Fibroblast of skin of abdomen (primary cell): Measurements from ENCODE around the gene MAP2K5. TPM values are rescaled to one million over a fixed set of nuclear protein-coding genes. Genes with fewer than 3 reads are reported as not detected.

Experiments used
- DNase-seq: peaks from one replicate; pipeline ENCODE4 v3.0.0-alpha.2; 2013
- polyA plus RNA-seq, 2 experiments: library from polyadenylated mRNA; unstranded; fragments of 120-200 nt; gene quantifications; one replicate each; pipeline ENCODE4 v1.2.1, GENCODE V29; 2013; ENCODE audit not compliant: insufficient read length in 2 of 2

Gene MAP2K5
- polyA plus RNA-seq (2013, experiment 1 of 2; ENCODE audit: insufficient read length): 20.9 TPM
- 21.0 TPM for polyA plus RNA-seq (2013, experiment 2 of 2; ENCODE audit: insufficient read length)

DNA sequence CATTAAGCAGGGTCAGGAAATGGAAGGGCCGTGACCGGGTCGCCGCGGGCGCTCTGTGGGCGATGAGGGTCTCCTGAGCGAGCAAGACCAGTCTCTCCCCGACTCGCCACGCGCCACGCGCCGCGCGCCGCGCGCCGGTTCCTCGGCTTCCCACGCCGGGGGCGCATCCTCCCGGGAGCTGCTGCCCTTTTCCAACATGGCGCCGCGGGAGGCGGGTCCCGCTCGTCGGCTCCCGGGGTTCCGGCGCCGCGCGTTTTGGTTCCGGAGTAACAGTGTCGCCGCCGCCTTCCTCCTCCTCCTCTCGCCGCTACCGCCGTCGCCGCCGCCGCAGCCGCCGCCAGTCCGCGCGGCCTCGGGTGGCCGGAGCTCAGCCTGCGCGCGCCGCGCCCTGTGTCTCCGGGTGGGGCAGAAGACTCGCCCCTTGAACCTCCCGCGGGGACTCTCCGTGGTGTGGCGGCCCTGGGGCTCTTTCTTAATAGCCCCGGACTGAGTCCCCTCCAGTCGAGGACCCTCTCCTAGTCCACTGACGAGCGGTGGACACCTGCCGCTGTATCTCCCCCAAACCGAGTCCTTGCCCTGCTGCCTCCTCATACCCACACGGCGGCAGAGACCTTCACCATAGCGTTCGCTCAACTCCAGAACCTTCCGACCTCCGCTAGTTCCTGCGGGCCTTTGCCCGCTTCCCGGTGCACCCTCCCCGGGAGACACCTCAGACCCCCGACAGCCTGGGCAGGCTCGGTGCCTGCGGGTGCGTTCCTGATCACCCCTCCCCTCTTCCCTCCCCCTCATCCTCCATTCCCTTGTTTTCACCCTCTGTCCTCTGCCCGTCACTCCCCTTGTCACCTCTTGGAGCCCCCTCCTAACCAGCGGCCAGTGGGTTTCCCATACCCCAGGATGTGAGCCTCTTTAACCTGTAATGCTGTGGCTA, at the start of gene MAP2K5:
MAP2K5 (plus strand) TSS at position 284 of the 928 bp plus-strand sequence; CDS start at position 917, 633 bp downstream.
- peak; percentile 73 for DNase-seq

- no peak for DNase-seq
These were observed 46.9 kb upstream of the MAP2K5 start for GRCh38 chr15:67495585-67495984.

DNA sequence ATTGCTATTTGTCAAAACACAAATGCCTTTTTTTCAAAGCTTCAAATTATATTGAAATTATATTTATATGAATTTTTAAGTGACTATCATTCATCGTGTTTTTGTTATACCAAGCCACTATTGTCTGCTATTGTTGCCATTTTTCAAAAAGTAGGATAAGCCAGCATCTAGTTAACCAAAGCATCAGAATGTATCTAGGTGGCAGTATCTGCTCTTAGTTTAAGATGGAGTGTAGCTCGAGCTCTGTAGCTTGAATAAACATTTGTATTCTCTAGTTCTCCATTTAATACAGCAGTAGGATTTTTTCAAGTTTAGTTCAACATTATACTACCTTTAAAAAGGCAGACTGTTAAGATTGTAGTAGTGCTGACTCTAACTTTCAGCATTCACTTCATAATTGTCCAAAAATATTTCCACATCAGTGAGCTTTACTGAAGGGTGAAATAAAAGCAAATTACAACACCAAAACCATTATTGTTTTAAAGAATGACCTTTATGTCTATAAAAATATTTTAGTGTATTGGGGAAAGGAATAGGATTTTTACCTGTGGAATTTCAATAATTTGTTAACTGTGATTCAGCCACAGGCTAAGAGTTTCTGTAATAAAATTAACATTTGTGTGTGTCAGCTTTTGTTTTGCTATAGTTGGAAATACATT, 41.2 kb upstream of the MAP2K5 start:
- peak; percentile 34 for DNase-seq

DNA sequence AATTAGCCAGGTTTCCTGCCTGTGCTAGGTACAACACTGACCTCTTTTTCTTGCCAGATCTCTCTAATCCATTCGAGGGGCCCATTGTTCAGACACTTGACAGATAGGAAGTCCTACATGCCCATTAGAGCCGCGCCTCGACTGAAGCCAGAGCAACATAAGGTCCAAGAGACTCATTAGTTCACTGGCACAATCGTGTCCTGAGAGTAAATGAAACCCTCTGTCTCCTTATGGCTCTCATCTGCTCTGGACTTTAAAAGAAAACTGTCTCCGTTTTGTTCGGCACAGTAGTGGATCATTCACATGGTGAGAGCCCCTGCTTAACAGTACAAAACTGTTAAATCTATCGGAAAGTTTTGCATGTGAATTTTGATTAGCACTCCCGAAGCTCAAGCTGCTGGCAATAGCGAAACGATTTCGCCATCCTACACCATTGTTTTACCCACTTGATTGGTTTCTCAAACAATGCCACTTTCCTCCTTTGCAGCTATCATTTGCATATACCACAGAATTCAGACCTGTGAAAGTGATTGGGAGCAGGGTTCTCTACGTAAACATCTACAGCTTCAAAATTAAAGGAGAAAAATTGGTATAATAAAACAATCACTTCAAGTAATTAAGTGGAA, 40.6 kb upstream of the MAP2K5 start:
- DNase-seq: no peak

- DNase-seq: peak; percentile 3
These were observed 38.4 kb upstream of the MAP2K5 start for GRCh38 chr15:67504056-67504455.

DNA sequence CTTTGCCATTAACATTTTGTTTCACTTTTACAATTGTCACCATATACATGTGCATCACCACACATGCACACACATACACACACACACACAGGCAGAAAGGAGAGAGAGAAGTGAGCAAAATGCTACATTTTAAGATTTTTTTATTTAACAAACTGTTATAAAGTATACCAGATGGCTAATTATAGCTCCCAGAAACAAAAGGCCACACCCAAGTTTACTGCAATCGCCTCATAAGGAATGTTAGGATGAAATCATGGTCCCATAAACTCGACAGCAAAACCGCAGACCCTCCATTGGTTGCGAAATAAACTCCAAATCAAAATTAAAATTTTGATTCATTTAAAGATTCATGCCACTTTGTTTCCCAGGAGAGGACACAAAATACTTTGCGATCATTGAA, 37.7 kb upstream of the MAP2K5 start:
- DNase-seq: peak; percentile 49

DNA sequence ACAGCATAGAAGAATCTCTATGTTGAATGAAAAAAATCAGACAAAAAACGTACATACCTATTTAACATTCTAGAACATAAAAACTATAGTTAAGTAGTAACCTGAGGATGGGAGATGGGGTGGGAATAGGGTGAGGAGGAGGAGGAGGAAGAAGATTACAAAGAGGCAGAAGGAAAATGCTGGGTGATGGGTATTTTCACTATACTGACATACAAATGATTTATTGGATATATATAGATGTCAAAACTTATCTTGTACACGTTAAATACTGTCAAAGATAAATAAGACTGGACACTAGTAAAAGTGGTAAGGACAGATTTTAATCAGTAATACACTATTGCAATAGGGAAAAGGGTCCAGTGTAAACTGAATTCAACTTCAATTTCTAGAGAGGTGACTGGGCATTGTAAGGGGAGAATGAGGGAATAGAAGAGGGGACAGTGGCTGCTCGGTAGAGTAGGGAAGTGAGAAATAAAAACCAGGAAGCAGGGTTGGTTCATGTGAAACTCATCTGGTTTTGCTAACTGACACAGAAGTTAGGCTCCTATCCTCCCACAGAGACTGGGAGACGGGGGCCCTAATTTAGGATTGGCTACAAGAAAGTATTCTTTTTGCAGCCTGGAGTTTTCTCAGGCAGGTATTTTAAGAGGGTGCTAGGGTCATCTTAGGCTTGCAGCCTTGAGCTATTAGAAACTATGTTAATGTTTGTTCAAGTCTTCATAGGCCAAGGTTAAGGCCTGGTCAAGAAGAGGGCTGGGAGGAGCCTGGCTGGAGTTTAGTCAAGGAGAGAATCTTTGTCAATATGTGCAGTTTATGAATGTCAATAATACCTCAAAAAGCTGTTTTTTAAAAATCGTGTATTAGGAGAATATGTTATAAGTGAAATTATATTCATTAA, 36.6 kb upstream of the MAP2K5 start:
- DNase-seq: no peak

DNA sequence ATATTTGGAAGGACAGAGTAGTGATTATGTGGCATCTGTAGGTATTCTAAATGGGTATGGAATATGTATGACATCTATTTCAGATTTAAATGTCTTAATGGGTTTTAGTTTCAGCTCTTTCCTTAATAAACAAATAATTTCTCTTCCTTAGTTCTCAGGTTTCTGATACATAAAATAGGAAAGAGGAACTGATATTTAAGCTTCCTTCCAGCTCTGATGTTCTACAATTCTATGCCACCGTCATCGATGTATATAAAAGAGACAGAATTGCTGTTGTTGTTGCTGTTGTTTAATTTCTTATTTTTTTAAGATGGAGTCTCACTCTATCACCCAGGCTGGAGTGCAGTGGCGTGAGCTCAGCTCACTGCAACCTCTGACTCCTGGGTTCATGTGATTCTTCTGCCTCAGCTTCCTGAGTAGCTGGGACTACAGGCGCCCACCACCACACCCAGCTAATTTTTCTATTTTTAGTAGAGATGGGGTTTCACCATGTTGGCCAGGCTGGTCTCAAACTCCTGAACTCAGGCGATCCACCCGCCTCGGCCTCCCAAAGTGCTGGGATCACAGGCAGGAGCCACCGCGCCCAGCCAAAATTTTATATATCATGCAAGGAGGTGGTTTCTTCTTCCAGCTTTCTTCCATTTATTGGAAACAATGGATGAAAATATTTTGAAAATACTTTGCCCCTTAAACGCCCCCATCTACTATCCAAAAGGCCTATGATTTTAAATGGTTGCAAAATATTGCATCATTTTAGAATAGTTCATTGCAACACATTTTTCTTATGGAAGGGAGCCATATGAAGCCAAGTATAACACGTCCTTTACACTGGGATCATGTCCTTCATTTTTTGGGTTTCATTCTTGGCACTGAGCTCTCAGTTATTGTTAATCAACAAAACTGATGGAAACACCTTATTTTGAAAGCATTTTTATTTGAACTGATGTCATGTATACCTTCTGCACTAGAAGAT, 35.4 kb upstream of the MAP2K5 start:
- peak; percentile 68 for DNase-seq

GRCh38 chr15:67508407-67508806, 34.1 kb upstream of the MAP2K5 start:
- peak; percentile 35 for DNase-seq

- no peak for DNase-seq
These were observed 32.6 kb upstream of the MAP2K5 start for GRCh38 chr15:67509918-67510317.

DNA sequence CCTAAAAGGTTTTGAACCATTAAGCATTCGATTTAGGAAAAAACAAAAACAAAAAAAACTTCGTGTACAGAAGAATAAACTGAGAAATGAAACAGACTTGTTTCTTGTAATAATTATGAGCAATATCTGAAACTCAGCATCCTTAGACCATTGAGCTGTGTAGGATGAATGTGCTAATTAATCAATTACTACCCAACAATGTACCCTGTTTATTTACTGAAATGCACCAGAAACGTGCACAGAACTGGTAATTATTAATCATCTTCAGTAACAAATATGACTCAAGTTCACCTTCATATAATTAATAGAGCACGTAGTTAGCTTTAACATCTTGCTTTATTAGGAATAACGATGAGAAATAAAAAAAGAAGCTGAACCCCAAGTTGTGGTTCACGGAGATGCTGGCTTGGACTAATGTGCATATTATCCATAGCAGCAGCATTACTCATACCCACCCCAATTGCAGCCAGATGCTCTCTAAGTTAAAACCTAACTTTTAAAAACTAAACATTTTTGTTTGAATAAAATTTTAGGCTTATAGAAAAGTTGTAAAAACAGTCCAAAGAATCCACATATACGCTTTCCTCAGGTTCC, 31.8 kb upstream of the MAP2K5 start:
- DNase-seq: peak; percentile 89

- peak; percentile 66 for DNase-seq
These were observed 30.9 kb upstream of the MAP2K5 start for GRCh38 chr15:67511606-67512005.

- DNase-seq: no peak
These were observed 30.4 kb upstream of the MAP2K5 start for GRCh38 chr15:67512140-67512539.

- no peak for DNase-seq
These were observed 29.4 kb upstream of the MAP2K5 start for GRCh38 chr15:67512933-67513714.

GRCh38 chr15:67515090-67515489, 27.4 kb upstream of the MAP2K5 start:
- no peak for DNase-seq

GRCh38 chr15:67515557-67515956, 26.9 kb upstream of the MAP2K5 start:
- no peak for DNase-seq

- DNase-seq: no peak
These were observed 22.0 kb upstream of the MAP2K5 start for GRCh38 chr15:67520321-67521028.

- peak; percentile 81 for DNase-seq
These were observed 21.3 kb upstream of the MAP2K5 start, which contains the start of gene C15orf61 for GRCh38 chr15:67521029-67521782. C15orf61 (plus strand) TSS chr15:67521131; CDS start chr15:67521249, 118 bp downstream.
